ENCODE results near the gene MIB1. TPM values are rescaled to one million over a fixed set of nuclear protein-coding genes. Genes with fewer than 3 reads are reported as not detected.

Gene MIB1
- total RNA-seq, 1 experiment from 2014 or later = 66.3 TPM

DNA sequence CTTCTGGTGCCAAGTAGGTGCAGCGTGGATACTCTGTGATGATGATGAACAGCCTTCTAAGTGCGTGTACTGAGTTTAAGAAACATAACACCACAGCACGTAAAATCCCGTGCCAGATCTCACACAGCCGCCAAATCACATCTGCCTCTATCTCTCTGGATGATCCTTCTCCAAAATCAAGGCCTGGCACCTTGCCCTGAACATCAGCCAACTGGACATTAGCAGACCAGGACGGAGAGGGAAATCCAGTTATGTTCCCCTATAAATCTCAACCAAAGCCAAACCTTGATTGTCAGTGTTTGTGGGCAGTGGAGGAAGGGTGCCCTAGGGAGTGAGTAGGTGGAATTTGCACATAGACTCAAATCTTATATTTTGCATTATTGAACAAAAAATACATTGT is 164.3 kb downstream of the MIB1 start:
- ChIA-PET CTCF (no interaction called here), POLR2A (no interaction called here)
- in situ Hi-C loops (cut with HindIII; ENCODE audit: low pct_unique_long_range_greater_than_20kb, low sequenced_read_pairs) = no loop called here
- Histone ChIP-seq H3K9me3 (ENCODE audit: control insufficient read depth, insufficient read depth, low read depth, low read length) (no peaks in the 10 kb centered on the region), H3K27me3 (ENCODE audit: control insufficient read depth, insufficient read depth, low read length) (no peaks in the 10 kb centered on the region), H3K4me3 (ENCODE audit: low read depth in 2 of 2, low read length in 2 of 2) (no peak overlapping the region), H3K4me1 (ENCODE audit: control insufficient read depth, insufficient read depth, low read length) (no peaks in the 10 kb centered on the region), H3K36me3 (ENCODE audit: control insufficient read depth, insufficient read depth, low read length) (no peaks in the 10 kb centered on the region), H3K27ac (ENCODE audit: low read length) (no peak overlapping the region)
- no peak for ATAC-seq
- intact Hi-C loops (cut with micrococcal nuclease; ENCODE audit: unreplicated experiment) = loop anchor here (10.0 kb wide), 1 partner anchor 660 kb away; no protein-coding TSS in a partner anchor
- DNase-seq (ENCODE audit: low read depth, low spot score) = no peak
- BruUV-seq (replicated peaks) = no TSS peak
- no peak for TF ChIP-seq TCF7L2 (IDR thresholded peaks at IDR 0.05; ENCODE audit: low read depth, low read length)
- no peak for TF ChIP-seq POLR2AphosphoS5 (IDR thresholded peaks at IDR 0.05; ENCODE audit: low read depth, low read length)
- TF ChIP-seq, protein P1, sequence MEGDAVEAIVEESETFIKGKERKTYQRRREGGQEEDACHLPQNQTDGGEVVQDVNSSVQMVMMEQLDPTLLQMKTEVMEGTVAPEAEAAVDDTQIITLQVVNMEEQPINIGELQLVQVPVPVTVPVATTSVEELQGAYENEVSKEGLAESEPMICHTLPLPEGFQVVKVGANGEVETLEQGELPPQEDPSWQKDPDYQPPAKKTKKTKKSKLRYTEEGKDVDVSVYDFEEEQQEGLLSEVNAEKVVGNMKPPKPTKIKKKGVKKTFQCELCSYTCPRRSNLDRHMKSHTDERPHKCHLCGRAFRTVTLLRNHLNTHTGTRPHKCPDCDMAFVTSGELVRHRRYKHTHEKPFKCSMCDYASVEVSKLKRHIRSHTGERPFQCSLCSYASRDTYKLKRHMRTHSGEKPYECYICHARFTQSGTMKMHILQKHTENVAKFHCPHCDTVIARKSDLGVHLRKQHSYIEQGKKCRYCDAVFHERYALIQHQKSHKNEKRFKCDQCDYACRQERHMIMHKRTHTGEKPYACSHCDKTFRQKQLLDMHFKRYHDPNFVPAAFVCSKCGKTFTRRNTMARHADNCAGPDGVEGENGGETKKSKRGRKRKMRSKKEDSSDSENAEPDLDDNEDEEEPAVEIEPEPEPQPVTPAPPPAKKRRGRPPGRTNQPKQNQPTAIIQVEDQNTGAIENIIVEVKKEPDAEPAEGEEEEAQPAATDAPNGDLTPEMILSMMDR (IDR thresholded peaks at IDR 0.05) = no peak
- TF ChIP-seq, protein P2, sequence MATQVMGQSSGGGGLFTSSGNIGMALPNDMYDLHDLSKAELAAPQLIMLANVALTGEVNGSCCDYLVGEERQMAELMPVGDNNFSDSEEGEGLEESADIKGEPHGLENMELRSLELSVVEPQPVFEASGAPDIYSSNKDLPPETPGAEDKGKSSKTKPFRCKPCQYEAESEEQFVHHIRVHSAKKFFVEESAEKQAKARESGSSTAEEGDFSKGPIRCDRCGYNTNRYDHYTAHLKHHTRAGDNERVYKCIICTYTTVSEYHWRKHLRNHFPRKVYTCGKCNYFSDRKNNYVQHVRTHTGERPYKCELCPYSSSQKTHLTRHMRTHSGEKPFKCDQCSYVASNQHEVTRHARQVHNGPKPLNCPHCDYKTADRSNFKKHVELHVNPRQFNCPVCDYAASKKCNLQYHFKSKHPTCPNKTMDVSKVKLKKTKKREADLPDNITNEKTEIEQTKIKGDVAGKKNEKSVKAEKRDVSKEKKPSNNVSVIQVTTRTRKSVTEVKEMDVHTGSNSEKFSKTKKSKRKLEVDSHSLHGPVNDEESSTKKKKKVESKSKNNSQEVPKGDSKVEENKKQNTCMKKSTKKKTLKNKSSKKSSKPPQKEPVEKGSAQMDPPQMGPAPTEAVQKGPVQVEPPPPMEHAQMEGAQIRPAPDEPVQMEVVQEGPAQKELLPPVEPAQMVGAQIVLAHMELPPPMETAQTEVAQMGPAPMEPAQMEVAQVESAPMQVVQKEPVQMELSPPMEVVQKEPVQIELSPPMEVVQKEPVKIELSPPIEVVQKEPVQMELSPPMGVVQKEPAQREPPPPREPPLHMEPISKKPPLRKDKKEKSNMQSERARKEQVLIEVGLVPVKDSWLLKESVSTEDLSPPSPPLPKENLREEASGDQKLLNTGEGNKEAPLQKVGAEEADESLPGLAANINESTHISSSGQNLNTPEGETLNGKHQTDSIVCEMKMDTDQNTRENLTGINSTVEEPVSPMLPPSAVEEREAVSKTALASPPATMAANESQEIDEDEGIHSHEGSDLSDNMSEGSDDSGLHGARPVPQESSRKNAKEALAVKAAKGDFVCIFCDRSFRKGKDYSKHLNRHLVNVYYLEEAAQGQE (IDR thresholded peaks at IDR 0.05; ENCODE audit: insufficient read depth in 1 of 2, low read depth in 2 of 2, low read length in 1 of 2) = no peak
- TF ChIP-seq SIN3A (IDR thresholded peaks at IDR 0.05; ENCODE audit: borderline replicate concordance, insufficient read depth, low read depth, low read length) = no peak

DNA sequence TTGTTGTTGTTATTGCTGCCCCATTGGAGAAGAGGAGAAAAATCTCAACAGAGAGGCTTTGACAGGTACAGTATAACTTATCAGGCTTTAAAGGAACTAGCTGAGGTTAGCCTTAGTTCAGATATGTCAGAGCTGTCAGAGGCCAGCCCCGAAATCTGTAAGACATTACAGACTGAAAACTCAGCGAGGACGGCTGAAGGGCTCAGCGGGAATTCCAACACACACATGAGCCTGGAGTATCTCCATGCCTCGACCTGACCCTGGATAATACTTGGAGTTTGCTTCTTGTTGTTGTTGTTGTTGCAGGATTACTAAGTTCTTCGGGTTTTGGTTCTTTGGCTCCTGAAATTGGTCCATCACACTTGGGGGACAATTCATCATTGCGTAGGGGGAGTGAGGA is 166.9 kb downstream of the MIB1 start:
- no peak for TF ChIP-seq TCF7L2 (IDR thresholded peaks at IDR 0.05; ENCODE audit: low read depth, low read length)
- no peak for TF ChIP-seq SIN3A (IDR thresholded peaks at IDR 0.05; ENCODE audit: borderline replicate concordance, insufficient read depth, low read depth, low read length)
- no peak for TF ChIP-seq POLR2AphosphoS5 (IDR thresholded peaks at IDR 0.05; ENCODE audit: low read depth, low read length)
- TF ChIP-seq, protein P2 (IDR thresholded peaks at IDR 0.05; ENCODE audit: insufficient read depth in 1 of 2, low read depth in 2 of 2, low read length in 1 of 2) = no peak
- TF ChIP-seq, protein P1 (IDR thresholded peaks at IDR 0.05) = no peak
- in situ Hi-C loops (cut with HindIII; ENCODE audit: low pct_unique_long_range_greater_than_20kb, low sequenced_read_pairs) = no loop called here
- ATAC-seq = no peak

More for the DNA sequence above, 166.9 kb downstream of the MIB1 start:
- Histone ChIP-seq H3K9me3 (ENCODE audit: control insufficient read depth, insufficient read depth, low read depth, low read length) (no peaks in the 10 kb centered on the region), H3K36me3 (ENCODE audit: control insufficient read depth, insufficient read depth, low read length) (no peaks in the 10 kb centered on the region), H3K27me3 (ENCODE audit: control insufficient read depth, insufficient read depth, low read length) (peaks cover 3% of the 10 kb centered on the region; the same call in 1 of the 2 replicates), H3K4me3 (ENCODE audit: low read depth in 2 of 2, low read length in 2 of 2) (no peak overlapping the region), H3K27ac (ENCODE audit: low read length) (no peak overlapping the region), H3K4me1 (ENCODE audit: control insufficient read depth, insufficient read depth, low read length) (no peaks in the 10 kb centered on the region)
- ChIA-PET POLR2A (no interaction called here), CTCF (no interaction called here)
- BruUV-seq (replicated peaks) = no TSS peak
- intact Hi-C loops (cut with micrococcal nuclease; ENCODE audit: unreplicated experiment) = loop anchor here (10.0 kb wide), 1 partner anchor 657 kb away; no protein-coding TSS in a partner anchor
- DNase-seq (ENCODE audit: low read depth, low spot score) = no peak
